Cardiac septum (tissue), 1 donor: ENCODE data around the gene IGF1R. TPM values are rescaled to one million over a fixed set of nuclear protein-coding genes. Genes with fewer than 3 reads are reported as not detected.

Source experiments
- DNase-seq: peaks from one replicate; pipeline ENCODE4 v3.0.0-alpha.2; 2020; ENCODE audit warnings: low spot score
- intact Hi-C: fragments of 100-400 bp; cut with DNase I; formaldehyde crosslinking; loops from one replicate; pipeline ENCODE4 v1.14.0; 2022
- total RNA-seq: library from RNA; stranded (reverse); fragmentation: NEBNext Ultra II Directional; extraction: Animal tissue kit (Norgen Biotek cat#: 25700); gene quantifications from one replicate; pipeline ENCODE4 v1.2.1, GENCODE V29; 2021
- donor health status: DM: no; HTN: no; CAD: no.

IGF1R gene
- total RNA-seq, 1 donor from 2014 or later: 57.2 TPM

DNA sequence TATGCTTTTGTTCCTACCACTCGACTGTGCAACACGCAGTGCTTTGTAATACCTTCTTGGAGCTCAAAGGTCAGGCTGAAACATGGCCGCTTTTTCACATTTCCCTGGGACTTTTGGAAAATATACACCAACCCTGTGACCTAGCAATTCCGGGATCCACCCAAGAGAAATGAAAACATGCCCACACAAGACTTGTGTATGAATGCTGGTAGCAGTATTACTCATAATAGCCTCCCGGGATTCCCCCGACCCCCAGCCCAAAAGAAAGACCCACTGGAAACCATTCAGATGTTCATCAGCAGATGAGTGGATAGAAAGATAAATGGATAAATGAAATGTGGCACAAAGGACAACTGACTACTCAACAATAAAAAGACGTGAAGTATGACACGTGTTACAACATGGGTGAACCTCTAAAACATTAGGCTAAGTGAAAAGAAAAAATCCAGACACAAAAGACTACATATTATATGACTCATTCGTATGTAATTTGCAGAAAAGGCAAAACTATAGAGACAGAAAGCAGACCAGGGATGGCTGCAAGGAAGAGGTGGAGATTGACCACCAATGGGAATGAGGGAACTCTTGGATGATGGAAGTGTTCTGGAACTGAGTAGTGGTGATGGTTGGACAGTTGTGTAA is 255.2 kb downstream of the IGF1R start:
- no peak for DNase-seq
- intact Hi-C loops: loop anchor here (10.0 kb wide), 1 partner anchor 379 kb away; no protein-coding TSS in a partner anchor

GRCh38 chr15:98904544-98904943 is 256.2 kb downstream of the IGF1R start:
- DNase-seq: no peak
- intact Hi-C loops: loop anchor here (10.0 kb wide), 1 partner anchor 380 kb away; no protein-coding TSS in a partner anchor

DNA sequence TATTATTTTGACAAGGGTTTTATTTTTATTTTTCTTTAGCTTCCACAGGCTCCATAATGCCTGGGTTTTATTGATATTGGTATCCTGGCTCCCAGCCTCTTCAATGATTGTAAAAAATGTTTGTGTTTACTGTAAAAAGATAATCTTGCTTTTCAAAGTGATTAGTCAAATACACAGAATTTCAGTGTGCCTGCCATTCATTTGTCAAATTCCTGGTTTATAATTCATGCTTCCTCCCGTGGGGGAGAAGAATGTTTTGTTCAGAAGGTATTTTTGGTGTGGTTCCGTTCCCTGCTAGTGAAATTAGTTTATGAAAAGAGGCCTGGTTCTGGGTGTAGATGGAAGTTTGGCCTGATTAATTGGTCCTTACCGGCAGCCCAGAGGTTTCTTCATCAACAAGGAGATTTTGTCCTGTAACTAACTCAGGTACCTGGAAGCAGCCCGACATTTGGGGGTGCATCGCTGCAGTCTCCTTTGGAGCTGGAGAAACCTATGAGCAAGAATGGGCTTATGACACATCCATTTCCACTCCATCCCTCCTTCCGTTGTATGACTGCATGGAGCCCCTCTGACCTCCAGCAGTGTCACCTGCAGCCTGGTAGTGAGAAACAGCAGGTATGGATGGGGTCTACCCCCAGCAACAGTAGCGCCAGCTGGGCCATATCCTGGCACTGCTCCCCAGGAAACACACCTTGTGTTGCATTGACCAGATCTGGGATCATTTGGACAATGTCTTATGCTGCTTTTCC is 257.8 kb downstream of the IGF1R start:
- intact Hi-C loops: loop anchor here (10.0 kb wide), 1 partner anchor 381 kb away; no protein-coding TSS in a partner anchor
- no peak for DNase-seq

DNA sequence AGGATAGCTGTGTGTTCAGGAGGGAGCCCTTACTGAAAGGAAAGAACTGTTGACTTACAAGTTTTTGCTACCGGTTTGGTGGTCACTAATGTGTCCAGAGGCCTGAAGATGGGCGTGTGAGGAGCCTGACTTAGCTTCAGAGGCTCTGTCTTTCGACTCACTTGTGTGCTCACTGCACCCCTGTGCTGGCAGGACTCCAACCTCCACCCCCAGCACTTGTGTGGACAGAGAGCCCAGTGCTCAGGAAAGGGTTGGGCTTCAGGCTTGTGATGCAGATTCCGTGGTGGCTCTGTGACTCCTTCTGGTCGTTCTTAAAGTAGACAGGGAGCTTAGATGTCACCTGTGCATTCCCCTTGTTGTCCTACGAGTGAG is 258.4 kb downstream of the IGF1R start:
- DNase-seq: no peak
- intact Hi-C loops: loop anchor here (10.0 kb wide), 1 partner anchor 382 kb away; no protein-coding TSS in a partner anchor

DNA sequence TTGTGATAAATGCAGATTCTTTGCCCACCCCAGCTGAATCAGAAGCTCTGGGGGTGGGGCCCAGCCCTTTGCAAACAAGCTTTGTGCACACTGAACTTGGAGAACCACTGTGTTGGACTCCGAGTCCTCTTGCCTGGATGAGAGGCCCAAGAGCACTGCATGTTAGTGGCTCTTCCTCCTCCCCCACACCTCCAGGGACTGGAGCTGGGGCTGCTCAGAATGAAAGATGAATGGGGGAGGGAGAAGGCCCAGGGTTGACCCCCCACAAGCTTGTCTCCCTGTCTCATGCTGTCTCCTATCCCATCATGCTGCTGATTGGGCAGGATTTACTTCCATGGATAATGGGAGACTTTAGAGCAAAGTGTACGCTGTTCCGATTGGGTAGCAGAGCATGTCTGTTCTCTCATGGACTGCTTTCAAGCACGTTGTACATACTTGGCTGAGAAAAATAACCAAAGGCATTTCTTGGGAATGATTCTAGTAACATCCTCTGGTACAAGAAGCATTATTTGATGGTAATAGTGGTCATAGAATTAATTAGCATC is 259.7 kb downstream of the IGF1R start:
- intact Hi-C loops: loop anchor here (10.0 kb wide), 1 partner anchor 383 kb away; no protein-coding TSS in a partner anchor
- no peak for DNase-seq

GRCh38 chr15:98909968-98910885 is 261.9 kb downstream of the IGF1R start:
- DNase-seq: no peak
- intact Hi-C loops: loop anchor here (10.0 kb wide), 1 partner anchor 385 kb away; no protein-coding TSS in a partner anchor

GRCh38 chr15:98914626-98915025 is 266.3 kb downstream of the IGF1R start:
- DNase-seq: no peak
- intact Hi-C loops: no loop called here

DNA sequence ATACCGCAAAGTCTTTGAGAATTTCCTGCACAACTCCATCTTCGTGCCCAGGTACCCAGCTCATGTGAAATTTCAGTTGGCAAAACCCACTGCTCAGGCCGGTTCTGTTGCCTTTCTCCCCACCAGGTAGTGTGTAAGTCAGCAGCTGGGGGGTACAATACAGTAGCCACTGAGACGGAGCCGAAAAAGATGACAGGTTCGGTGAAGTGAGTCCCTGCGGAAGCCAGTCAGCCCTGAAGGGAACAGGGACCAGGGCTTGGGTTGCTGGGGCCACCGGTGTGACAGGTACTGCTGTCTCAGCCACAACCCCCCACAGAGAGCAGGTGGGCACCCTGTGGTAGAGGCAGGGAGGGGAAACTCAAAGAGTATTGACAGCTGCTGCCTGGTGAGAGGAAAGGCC is 268.5 kb downstream of the IGF1R start:
- no peak for DNase-seq
- intact Hi-C loops: no loop called here

GRCh38 chr15:98917417-98917816 is 269.1 kb downstream of the IGF1R start:
- intact Hi-C loops: no loop called here
- DNase-seq: no peak

- intact Hi-C loops: no loop called here
- DNase-seq: no peak
Measured at GRCh38 chr15:98920091-98920880, 271.9 kb downstream of the IGF1R start.

DNA sequence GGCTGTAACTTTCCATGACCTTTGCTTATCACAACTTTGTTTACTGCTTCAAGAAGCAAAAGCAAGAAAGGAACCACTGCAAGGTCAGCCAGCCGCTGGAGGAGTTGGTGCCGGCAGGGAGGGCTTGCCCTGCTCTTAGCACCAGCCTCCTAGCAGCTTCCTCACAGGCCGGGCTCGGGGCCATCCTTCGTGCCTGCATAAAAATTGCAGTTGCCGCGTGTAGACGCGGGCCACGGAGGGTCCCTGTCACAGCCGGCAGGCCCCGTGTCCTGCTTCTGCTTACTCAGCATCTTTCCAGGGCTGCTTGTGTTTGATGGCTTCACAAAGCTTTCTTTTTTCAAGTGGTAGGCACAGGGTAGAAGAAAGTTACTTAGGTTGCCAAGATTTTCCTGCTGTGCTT is 274.8 kb downstream of the IGF1R start:
- intact Hi-C loops: no loop called here
- no peak for DNase-seq

- intact Hi-C loops: no loop called here
Measured at GRCh38 chr15:98923579-98923978, 275.2 kb downstream of the IGF1R start.

DNA sequence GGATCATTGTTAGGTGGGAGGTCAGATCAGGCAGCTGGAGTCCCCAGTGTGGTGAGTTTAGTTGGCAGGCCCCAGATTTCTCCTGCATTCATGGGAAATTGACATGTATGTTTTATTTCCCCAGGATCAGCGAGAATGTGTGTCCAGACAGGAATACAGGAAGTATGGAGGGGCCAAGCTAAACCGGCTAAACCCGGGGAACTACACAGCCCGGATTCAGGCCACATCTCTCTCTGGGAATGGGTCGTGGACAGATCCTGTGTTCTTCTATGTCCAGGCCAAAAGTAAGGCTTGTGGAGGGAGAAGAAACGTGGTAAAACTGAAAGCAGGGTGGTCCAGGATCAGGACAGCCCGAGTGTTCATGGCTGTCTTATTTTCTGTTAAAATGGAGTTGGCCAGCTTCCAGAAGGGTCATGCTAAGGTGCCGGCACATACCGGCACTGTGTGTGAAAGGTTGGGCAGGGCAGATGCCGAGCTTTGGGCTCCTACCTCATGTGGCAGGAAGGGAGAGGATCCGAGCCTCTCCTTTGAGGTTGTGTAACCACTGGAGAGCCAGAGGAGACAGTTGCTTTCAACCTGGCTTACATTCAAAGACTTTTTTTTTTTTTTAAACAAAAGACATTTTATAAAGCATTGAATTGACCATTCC is 276.2 kb downstream of the IGF1R start:
- intact Hi-C loops: no loop called here
- no peak for DNase-seq

More at GRCh38 chr15:98923579-98923978, 275.2 kb downstream of the IGF1R start:
- no peak for DNase-seq

DNA sequence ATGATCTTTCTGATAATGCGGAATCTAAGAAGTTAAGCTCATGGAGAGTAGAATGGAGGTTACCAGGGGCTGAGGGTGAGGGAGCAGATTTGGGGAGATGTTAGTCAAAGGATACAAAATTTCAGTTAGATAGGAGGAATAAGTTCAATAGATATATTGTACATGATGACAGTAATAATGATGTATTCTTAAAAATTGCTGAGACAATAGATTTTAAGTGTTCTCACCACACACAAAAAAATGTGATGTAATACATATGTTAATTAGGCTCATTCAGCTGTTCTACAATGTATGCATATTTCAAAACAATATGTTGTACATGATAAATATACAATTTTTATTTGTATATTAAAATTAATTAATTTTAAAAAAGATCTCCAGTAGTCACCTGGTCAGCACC is 277.9 kb downstream of the IGF1R start:
- intact Hi-C loops: no loop called here
- DNase-seq: no peak

DNA sequence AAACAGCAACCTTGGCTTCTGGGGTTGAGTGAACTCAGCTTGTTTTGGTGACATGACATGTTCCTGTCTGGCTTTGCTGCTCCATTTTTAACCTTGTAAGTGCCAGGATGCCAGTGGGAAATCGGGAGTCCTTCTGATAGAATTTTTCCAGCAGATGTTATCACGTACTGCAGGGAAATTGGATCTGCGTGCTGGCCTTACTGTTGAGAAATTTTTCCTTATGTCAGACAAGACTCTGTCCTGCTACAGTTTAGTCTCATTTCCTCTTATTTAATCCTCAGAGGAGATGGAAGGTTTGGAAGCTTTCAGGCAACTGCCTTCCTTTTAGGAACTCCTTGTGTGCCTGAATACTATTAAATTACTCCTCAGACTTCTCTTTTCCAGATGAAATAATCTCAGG is 278.7 kb downstream of the IGF1R start:
- peak; percentile 17 for DNase-seq
- intact Hi-C loops: no loop called here

- intact Hi-C loops: no loop called here
- DNase-seq: peak; percentile 17
Measured at GRCh38 chr15:98927996-98928395, 279.7 kb downstream of the IGF1R start.

DNA sequence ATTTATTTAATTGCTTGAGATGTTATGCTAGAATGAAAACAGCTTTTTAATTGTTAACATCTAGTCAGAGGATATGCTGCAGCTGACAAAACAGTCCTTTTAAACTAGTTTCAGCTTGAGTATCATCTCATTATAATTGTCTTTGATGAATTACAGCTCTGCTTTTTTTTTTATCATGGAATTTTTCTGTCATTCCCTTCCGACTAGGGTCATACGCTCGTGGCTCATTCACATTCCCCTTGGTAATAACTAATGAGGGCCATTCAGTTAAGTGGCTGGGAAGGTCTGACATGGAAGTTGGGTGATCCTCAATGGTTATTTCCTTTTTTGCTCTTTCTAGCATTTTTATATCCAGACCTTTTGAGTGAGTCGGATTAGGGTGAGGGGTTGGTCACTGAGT is 282.2 kb downstream of the IGF1R start:
- DNase-seq: no peak
- intact Hi-C loops: no loop called here

- intact Hi-C loops: no loop called here
- no peak for DNase-seq
Measured at GRCh38 chr15:98931004-98931403, 282.7 kb downstream of the IGF1R start.
